NB4 (cell line): ENCODE results near the gene RAET1L.

ENCODE experiments used
- DNase-seq: peaks from one replicate; pipeline ENCODE4 v3.0.0; 2010; ENCODE audit warnings: low read depth
- H3K4me3 ChIP-seq: one replicate; pipeline ENCODE4 v1.5.1; 2011; ENCODE audit warnings: mild to moderate bottlenecking, low read depth, low read length, moderate library complexity
- MYC ChIP-seq: IDR thresholded peaks from 2 replicates; pipeline ENCODE4 v1.6.1; 2011; ENCODE audit warnings: low read depth, low read length
- POLR2A ChIP-seq: IDR thresholded peaks from 2 replicates; pipeline ENCODE4 v1.6.1; 2011; ENCODE audit warnings: mild to moderate bottlenecking; ENCODE audit not compliant: insufficient read length; ENCODE audit errors: extremely low read depth
- TF ChIP-seq, protein P1 (sequence below): IDR thresholded peaks from one replicate; pipeline ENCODE4 v1.5.1; 2012; ENCODE audit warnings: low read depth, low read length
- TF ChIP-seq, protein P2 (sequence below): IDR thresholded peaks from 2 replicates; pipeline ENCODE4 v1.6.1; 2011; ENCODE audit warnings: low read depth, low read length

Gene RAET1L

DNA sequence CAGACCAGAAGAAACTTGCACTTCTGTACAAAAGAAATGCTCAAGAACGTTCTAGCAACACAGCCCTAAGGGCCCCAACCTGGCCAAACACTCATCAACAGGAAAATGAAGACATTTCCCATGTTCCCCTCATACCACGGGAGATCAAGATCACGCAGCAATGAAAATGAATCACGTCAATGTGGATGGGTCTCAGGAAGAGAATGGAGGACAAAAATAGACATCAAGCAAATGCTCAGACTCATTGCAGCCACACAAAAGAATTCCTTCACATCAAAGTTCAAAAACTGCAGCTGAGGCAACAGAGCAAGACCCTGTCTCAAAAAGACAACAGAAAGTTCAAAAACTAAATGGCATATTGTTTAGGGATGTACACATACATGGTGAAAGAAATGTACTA lies 25.5 kb upstream of the RAET1L start:
- DNase-seq, result no peak
- TF ChIP-seq MYC (no peak), POLR2A (no peak)
- TF ChIP-seq, protein P1, sequence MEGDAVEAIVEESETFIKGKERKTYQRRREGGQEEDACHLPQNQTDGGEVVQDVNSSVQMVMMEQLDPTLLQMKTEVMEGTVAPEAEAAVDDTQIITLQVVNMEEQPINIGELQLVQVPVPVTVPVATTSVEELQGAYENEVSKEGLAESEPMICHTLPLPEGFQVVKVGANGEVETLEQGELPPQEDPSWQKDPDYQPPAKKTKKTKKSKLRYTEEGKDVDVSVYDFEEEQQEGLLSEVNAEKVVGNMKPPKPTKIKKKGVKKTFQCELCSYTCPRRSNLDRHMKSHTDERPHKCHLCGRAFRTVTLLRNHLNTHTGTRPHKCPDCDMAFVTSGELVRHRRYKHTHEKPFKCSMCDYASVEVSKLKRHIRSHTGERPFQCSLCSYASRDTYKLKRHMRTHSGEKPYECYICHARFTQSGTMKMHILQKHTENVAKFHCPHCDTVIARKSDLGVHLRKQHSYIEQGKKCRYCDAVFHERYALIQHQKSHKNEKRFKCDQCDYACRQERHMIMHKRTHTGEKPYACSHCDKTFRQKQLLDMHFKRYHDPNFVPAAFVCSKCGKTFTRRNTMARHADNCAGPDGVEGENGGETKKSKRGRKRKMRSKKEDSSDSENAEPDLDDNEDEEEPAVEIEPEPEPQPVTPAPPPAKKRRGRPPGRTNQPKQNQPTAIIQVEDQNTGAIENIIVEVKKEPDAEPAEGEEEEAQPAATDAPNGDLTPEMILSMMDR, result no peak
- TF ChIP-seq, protein P2, sequence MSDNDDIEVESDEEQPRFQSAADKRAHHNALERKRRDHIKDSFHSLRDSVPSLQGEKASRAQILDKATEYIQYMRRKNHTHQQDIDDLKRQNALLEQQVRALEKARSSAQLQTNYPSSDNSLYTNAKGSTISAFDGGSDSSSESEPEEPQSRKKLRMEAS, result no peak
- H3K4me3 ChIP-seq, result no peak overlapping the region

DNA sequence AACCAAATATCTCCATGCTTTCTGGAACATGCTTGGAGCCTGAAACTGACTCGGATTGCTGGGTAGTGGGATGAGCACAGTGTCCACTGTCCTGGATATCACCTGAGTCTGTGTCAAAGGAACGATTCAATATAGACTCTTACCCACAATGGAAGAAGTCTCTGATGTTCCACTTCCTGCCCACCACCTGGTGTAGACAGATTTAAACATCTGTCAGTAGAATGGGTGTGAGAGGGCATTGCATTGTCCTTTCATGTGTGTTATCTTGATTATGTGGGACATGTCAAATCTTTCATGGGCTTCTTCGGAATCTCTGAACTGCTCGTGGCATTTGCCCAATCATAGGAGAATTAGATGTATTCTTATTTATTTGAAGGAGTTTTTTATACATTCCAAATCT lies 22.8 kb upstream of the RAET1L start:
- H3K4me3 ChIP-seq, result no peak overlapping the region
- TF ChIP-seq, protein P2, result no peak
- TF ChIP-seq POLR2A, result no peak
- no peak for TF ChIP-seq MYC
- TF ChIP-seq, protein P1, result no peak
- no peak for DNase-seq

DNA sequence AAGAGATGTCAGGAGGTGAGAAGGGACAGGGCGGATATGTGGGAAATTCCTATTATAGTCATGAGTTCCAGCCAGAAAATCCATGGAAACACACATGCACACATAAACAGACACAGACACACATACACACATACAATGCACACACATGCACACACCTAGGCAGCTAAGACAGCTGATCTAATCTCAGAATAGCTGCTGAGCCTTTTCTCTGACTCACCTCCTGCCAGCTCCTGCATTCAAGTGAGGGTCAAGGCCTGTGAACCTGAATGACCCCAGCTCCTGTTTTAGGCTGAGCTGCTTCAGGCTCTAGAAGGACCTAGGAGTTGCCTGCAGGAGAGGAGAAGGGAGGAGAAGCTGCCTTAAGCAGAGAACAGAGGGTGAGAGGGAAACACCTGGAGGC lies 21.6 kb upstream of the RAET1L start:
- H3K4me3 ChIP-seq, result no peak overlapping the region
- DNase-seq, result no peak
- TF ChIP-seq, protein P2, result no peak
- TF ChIP-seq MYC, result no peak
- TF ChIP-seq, protein P1, result no peak
- no peak for TF ChIP-seq POLR2A

DNA sequence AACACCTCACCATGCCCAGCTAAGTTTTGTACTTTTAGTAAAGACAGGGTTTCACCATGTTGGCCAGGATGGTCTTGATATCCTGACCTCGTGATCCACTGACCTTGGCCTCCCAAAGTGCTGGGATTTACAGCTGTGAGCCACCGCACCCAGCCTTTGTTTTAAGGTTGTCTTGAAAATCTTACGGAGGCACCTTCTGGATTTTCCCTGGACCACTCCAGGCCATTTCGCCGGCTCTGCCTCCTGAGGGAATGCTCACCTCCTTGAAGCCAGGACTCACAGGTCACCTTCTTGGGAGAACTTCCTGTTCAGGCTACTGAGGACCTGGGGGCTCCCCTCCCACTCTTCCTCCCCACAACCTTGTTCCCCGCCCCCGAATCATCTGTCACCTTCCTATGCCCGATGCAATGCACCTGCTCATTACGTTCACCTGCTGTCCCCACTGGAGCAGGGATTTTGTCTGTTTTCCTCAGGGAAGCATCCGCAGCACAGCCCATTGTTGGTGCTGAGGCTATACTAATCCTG lies 19.4 kb upstream of the RAET1L start:
- TF ChIP-seq, protein P1, result no peak
- TF ChIP-seq, protein P2, result no peak
- TF ChIP-seq MYC (no peak), POLR2A (no peak)

DNA sequence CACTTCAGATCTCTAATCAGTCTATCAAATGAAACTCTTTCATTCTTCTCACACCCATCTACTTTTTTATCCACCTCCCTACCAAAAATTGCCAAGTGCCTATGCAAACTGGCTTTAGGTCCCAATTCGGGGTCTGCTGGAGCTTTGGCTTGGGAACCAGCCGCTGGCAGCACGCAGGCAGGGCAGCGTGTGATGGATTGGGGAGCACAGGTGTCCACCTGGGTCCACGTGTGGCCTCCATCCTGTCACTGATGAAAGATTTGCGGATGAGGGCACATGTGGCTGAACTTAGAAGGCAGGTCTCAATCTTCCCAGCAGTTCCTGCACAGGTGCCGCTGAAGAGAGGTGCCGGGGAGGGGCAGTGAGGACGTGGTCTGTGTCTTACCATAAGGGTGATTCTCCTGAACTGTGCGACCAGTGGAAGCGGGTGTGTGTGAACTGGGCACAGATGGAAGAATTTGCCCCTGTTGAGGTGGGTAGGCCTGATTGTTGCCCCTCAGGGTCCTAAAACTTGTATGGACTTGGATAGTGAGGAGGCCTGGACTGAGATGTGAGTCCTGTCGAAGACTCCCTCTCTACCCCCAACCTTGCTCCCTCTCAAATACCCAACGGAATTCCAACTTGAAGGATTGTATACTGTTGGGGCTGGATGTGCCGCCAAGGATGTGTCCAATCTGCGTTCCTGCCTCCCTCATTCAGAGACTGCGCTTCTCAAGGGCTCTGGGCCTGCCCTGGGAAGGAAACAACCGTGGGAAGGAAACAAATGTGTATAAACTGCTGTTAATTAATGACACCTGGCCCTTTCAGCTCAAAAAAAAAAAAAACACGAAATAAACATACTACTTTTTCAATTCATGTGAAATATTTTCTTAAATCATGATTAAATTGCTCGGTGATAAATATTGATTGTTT lies 18.4 kb upstream of the RAET1L start:
- no peak overlapping the region for H3K4me3 ChIP-seq
- TF ChIP-seq POLR2A, result no peak
- TF ChIP-seq, protein P1, result no peak
- TF ChIP-seq, protein P2, result no peak
- TF ChIP-seq MYC, result no peak
- no peak for DNase-seq

More for the DNA sequence above, 19.4 kb upstream of the RAET1L start:
- no peak for DNase-seq
- H3K4me3 ChIP-seq, result no peak overlapping the region
